GM12874 (cell line): ENCODE data around the gene PROX2.

Experiments used
- TF ChIP-seq, protein P1 (sequence below): IDR thresholded peaks from 2 replicates; pipeline ENCODE4 v1.5.1; 2011; ENCODE audit warnings: low read depth, mild to moderate bottlenecking, control low read depth, low read length, moderate library complexity; ENCODE audit not compliant: insufficient read depth

PROX2 gene

DNA sequence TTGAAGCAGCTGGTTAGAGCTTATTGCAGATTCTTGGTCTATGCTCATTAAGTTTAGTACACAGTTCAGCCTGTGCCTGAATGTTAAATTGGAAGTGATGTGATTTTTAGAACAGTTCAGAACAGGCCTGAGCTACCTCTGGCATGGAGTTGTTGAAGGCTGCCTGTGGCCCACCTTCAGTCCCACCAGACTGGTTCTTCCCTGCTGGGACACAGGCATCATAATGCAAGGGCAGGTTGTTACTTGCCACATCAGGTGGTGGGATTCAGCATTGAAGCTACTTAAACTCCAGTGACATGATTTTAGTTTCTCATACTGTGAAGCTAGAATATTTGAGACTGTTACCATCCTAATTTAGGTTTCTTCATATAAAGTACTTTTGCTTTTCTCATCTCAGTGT is 49.4 kb downstream of the PROX2 start:
- TF ChIP-seq, protein P1, sequence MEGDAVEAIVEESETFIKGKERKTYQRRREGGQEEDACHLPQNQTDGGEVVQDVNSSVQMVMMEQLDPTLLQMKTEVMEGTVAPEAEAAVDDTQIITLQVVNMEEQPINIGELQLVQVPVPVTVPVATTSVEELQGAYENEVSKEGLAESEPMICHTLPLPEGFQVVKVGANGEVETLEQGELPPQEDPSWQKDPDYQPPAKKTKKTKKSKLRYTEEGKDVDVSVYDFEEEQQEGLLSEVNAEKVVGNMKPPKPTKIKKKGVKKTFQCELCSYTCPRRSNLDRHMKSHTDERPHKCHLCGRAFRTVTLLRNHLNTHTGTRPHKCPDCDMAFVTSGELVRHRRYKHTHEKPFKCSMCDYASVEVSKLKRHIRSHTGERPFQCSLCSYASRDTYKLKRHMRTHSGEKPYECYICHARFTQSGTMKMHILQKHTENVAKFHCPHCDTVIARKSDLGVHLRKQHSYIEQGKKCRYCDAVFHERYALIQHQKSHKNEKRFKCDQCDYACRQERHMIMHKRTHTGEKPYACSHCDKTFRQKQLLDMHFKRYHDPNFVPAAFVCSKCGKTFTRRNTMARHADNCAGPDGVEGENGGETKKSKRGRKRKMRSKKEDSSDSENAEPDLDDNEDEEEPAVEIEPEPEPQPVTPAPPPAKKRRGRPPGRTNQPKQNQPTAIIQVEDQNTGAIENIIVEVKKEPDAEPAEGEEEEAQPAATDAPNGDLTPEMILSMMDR = no peak
